PC-3 (cell line): ENCODE measurements around the gene SFMBT2.

Source experiments
- CTCF ChIP-seq: fragments of 300-600 bp; sonication (generic); conservative IDR thresholded peaks from 2 replicates; pipeline ENCODE4 v1.5.1; 2017; ENCODE audit warnings: antibody characterized with exemption, low read depth, mild to moderate bottlenecking, low read length
- EZH2 ChIP-seq: fragments of 300-600 bp; sonication (generic); IDR thresholded peaks from one replicate; pipeline ENCODE4 v1.6.1; 2017; ENCODE audit warnings: antibody characterized with exemption, mild to moderate bottlenecking, low read length; ENCODE audit not compliant: unreplicated experiment
- EZH2phosphoT487 ChIP-seq: fragments of 300-600 bp; sonication (generic); IDR thresholded peaks from 2 replicates; pipeline ENCODE4 v1.6.1; 2018; ENCODE audit warnings: mild to moderate bottlenecking, antibody characterized with exemption, low read length, borderline replicate concordance

- TF ChIP-seq CTCF (no peak), EZH2phosphoT487 (no peak), EZH2 (no peak)
These were observed 90.8 kb downstream of the SFMBT2 start for GRCh38 chr10:7320072-7320471.
